NCI-H82 (cell line): Measurements from ENCODE around the gene TTC12.

Experiments
- DNase-seq: peaks from one replicate; lab custom pipeline; 2025; lab: John Stamatoyannopoulos, UW

The TTC12 gene

GRCh38 chr11:113375402-113375801, 61.0 kb downstream of the TTC12 start:
- DNase-seq: peak; percentile 39

- peak; percentile 96 for DNase-seq
Measured at GRCh38 chr11:113376156-113376555, 61.8 kb downstream of the TTC12 start.

DNA sequence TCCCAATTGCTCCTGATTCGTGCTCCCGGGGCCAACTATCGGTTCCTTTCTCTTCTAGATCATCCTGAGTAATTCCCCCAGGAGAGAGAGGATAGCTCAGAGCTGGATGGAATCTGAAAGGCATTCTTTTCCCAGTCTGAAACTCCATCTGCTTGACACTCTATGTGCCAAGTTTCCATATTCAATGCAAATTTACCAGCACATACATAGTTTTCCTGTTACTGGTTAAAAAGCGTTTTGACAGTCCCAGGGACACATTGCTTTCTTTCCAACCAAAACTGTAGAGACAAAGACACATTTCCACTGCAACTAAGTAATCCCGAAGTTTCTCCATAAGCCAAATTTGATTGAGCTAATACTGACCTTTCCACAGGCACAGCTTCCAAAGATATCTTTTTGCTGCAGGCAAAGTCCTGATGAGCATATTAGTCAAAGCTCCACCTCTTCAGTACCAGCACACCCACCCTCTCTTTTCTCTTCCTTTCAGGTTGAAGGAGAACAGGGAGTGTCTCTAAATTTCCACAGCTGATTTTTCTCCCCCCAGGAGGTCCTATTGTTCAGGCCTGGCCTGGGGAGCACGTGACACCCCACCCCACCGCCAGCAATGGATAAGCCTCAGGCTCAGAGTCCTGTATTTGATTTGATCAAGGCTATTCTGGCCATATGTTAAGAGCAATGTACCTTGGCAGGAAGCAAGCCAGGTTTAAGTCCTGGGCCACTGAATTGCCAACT, 63.5 kb downstream of the TTC12 start:
- peak; percentile 81 for DNase-seq

- DNase-seq: no peak
Measured at GRCh38 chr11:113378692-113379091, 64.3 kb downstream of the TTC12 start.

GRCh38 chr11:113382121-113382520, 67.7 kb downstream of the TTC12 start:
- no peak for DNase-seq

DNA sequence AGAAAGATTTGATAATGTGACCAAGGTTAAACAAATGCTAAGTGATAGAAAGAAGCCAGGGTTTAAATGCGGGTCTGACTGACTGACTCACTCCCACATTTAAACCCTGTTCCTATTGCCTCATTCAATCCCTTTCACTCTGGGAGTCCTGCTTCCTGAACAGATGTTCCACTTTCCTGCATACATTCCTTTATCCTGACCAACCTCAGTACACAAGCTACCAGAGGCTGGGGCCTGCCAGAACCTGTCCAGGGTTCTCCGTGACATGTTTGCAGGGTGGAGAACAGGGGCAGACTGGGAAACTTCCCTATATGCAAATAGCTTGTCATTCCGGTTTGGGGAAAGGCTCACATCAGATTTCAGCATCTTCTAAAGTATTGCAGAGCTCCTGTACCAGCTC, 70.2 kb downstream of the TTC12 start:
- peak; percentile 70 for DNase-seq

- DNase-seq: no peak
Measured at GRCh38 chr11:113385749-113386148, 71.4 kb downstream of the TTC12 start.

DNA sequence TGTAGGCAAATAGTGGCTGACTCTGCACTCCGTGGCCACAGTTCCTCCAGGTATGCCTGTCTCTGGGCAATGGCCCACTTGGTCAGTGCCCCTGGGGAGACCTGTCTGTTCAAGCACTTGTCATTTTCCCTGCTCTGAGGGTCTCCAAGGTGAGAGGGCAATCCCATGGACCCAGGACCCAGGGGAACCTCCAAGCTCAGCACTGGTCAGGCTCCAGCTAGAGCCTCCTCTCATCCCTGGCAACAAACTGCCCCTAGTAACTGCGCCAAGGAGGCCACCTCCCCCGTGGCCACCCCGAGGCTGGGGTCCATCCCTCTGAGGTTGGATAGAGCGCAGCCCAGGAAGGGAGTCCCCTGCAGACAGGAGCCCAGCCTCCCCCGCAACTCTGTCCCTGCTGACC, 72.5 kb downstream of the TTC12 start:
- no peak for DNase-seq

DNA sequence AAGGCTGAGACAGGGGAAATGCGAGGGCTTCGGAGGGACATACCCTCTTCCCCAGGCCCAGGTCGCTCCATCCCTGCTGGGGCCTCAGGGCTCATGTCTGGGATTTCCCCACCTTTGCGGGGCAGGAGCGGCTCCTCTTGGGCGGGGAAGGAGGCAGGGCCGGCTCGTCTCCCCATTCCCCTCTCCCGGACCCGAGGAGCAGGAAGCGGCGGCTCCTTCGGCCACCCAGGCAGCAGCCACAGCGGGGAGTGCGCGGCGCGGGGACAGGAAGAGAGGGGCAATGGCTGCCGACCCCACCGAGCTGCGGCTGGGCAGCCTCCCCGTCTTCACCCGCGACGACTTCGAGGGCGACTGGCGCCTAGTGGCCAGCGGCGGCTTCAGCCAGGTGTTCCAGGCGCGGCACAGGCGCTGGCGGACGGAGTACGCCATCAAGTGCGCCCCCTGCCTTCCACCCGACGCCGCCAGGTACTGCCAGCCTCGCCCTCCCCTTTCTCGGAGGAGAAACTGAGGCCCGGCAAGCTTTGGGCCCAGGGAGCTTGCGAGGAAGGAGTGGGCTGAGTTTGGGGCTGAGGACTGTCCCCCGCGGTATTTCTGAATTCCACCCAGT, 73.3 kb downstream of the TTC12 start, which contains the start of gene ANKK1:
Gene ANKK1, plus strand, starts transcription at position 175 of the 607 bp plus-strand sequence. Its CDS starts 106 bp downstream, at position 281.
- DNase-seq: no peak

DNA sequence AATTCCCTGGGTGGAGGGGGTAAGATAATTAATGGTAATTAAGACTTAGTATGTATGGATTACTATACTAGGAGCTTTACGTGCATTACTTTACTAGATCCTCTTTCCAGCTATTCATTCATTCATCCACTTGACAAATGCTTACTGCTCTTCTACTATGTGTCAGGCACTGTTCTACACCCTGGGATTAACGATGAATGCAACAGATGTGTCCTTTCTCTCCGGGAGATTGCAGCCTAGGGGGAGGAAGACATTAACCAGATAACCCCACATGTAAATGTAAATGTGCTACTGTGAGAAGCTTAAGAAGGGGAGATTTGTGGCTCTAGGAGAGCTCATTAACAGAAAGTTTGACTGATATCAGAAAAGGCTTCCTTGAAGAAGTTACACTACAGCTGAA, 74.9 kb downstream of the TTC12 start:
- DNase-seq: peak; percentile 100

GRCh38 chr11:113392236-113392921, 78.0 kb downstream of the TTC12 start:
- no peak for DNase-seq

DNA sequence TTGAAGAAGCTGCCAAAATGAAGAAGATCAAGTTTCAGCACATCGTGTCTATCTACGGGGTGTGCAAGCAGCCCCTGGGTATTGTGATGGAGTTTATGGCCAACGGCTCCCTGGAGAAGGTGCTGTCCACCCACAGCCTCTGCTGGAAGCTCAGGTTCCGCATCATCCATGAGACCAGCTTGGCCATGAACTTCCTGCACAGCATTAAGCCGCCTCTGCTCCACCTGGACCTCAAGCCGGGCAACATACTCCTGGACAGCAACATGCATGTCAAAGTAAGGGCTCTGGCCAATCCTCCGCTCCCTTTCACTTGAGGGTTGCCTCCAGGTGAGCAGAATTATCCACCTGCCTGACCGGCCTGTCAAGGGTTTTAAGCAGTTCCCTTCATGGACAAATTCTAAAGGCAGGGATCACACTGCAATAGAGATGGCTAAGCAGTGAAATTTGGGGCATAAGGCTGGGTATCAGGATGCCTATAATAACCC, 79.2 kb downstream of the TTC12 start:
- DNase-seq: no peak

DNA sequence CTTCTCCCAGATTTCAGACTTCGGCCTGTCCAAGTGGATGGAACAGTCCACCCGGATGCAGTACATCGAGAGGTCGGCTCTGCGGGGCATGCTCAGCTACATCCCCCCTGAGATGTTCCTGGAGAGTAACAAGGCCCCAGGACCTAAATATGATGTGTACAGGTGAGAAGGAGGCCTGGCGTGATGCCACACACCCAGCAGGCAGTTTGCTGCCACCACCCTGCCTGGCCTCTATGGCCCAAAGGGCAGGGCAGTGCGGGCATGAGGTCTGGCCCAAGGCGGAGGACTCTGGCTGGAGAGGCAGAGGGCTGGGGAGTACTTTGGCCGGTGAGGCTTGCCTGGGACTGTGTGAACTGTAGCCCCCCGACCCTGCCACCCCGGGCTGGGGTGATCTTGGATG, 80.5 kb downstream of the TTC12 start:
- DNase-seq: no peak

DNA sequence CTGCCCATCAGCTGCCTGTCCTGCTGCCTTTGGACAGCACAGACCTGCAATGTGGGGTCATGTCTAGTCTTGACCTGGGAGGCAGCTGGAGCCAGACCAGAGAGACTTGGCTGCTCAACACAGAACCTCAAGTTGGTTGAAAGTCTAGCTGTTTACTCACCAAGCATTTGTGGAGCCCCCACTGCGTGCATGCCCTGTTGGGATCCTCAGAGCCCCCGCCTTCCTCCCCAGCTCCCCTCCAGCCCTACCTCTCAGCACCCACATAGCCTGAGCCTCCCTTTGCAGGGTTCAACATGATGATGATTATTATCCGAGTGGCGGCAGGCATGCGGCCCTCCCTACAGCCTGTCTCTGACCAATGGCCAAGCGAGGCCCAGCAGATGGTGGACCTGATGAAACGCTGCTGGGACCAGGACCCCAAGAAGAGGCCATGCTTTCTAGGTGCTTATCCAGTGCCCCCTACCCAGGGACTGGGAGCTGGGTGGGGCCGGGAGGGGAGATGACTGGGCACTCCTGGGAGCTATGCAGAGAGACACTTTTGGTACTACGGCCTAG, 81.5 kb downstream of the TTC12 start:
- DNase-seq: no peak

- DNase-seq: no peak
Measured at GRCh38 chr11:113396690-113397089, 82.3 kb downstream of the TTC12 start.

GRCh38 chr11:113397212-113397611, 82.8 kb downstream of the TTC12 start:
- no peak for DNase-seq

DNA sequence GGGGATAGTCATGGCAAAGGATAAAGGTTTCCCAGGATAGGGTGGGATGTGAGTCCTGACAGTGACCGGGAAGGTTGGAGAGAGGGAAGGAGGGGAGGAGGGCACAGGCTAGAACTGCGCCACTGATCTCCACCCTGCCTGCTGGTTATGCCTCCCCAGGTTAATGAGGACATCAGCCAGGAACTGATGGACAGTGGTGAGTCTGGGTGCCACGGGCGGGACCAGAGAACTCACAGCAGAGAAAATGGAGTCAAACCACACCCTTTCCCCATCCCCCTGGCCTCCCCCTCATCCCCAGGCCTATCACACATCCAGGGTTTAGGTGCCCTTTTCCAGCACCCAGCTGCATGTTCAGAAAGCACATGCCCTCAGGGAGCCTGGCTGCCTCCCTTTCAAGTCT, 83.4 kb downstream of the TTC12 start:
- no peak for DNase-seq

DNA sequence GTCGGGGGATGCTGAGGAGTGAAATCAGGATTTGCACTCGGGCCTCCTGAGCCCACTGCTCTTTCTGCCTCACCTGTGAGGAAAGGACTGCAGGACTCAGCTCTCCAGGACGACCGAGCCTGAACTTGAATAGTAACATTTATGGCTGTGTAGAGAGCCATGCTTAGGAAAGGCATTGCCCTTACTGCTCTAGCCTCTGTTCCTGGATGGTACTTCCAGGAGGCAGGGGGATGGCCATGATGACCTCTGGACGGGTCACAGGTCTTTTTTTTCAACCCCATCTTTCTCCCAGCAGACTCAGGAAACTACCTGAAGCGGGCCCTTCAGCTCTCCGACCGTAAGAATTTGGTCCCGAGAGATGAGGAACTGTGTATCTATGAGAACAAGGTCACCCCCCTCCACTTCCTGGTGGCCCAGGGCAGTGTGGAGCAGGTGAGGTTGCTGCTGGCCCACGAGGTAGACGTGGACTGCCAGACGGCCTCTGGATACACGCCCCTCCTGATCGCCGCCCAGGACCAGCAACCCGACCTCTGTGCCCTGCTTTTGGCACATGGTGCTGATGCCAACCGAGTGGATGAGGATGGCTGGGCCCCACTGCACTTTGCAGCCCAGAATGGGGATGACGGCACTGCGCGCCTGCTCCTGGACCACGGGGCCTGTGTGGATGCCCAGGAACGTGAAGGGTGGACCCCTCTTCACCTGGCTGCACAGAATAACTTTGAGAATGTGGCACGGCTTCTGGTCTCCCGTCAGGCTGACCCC, 84.5 kb downstream of the TTC12 start:
- DNase-seq: no peak

GRCh38 chr11:113400631-113401230, 86.3 kb downstream of the TTC12 start:
- no peak for DNase-seq

DNA sequence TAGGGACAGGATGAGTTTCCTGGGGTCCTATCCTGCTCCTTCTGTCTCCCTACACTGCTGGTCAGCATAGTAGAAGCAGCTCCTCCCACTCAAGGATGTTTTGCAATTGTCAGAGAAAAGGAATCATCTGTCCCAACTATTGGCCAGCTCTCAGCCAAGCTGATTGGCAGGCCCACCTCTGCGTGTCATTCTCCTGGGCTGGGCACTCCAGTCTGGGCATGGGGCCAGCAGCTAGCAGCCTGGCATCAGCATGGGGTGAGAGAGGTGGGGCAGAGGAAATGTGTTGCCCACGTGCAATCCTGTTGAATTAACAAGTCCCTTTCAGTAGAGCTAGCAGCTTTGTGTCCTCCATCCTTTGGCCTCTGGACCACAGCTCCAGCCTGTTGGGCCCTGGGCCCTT, 87.3 kb downstream of the TTC12 start:
- no peak for DNase-seq

- peak; percentile 19 for DNase-seq
Measured at GRCh38 chr11:113404859-113405430, 90.6 kb downstream of the TTC12 start.
